Mammary epithelial cell (primary cell): ENCODE data around the gene APBA2.

ENCODE experiments used
- CTCF ChIP-seq, 2 donors: IDR thresholded peaks in 1 of 2; conservative IDR thresholded peaks in 1 of 2; 2 replicates each; pipeline ENCODE4 v1.5.1; 2011 to 2012; ENCODE audit warnings: inconsistent platforms in 2 of 2, low read length in 2 of 2, mild to moderate bottlenecking in 2 of 2, control low read depth in 1 of 2, low read depth in 1 of 2; ENCODE audit not compliant: insufficient read depth in 1 of 2; ENCODE audit errors: extremely low read depth in 1 of 2
- EZH2 ChIP-seq: IDR thresholded peaks from 2 replicates; pipeline ENCODE4 v1.6.1; 2012; ENCODE audit warnings: low read length, inconsistent platforms, borderline replicate concordance

GRCh38 chr15:29130476-29130875 is 244.7 kb downstream of the APBA2 start:
- TF ChIP-seq EZH2, result no peak
- no peak for TF ChIP-seq CTCF (conservative IDR thresholded peaks at IDR 0.05 in 1 of 2, IDR thresholded peaks at IDR 0.05 in 1 of 2; ENCODE audit: extremely low read depth in 1 of 2, insufficient read depth in 1 of 2, low read depth in 1 of 2, low read length in 2 of 2)
